SU-DHL-6 (cell line): ENCODE data around the gene PTPN20.

Experiments
- H2AFZ ChIP-seq: fragments of 200-600 bp; sonication (generic); 2 replicates; pipeline ENCODE4 v1.6.1; 2014; ENCODE audit warnings: low read depth, mild to moderate bottlenecking, moderate library complexity, mixed read lengths, antibody characterized with exemption, low read length; ENCODE audit not compliant: severe bottlenecking
- H3F3A ChIP-seq: fragments of 200-600 bp; shearing (Covaris generic); 2 replicates; pipeline ENCODE4 v1.6.0; 2016; ENCODE audit warnings: antibody characterized with exemption, mild to moderate bottlenecking; ENCODE audit not compliant: insufficient read depth
- H3K27ac ChIP-seq: fragments of 200-600 bp; sonication (generic); 2 replicates; pipeline ENCODE4 v1.5.1; 2016; ENCODE audit warnings: low read depth, mild to moderate bottlenecking, low read length, moderate library complexity, mixed read lengths
- H3K27me3 ChIP-seq: fragments of 200-600 bp; sonication (generic), shearing (Covaris generic); 2 replicates; pipeline ENCODE4 v1.6.0; 2014; ENCODE audit warnings: mild to moderate bottlenecking, low read length
- H3K36me3 ChIP-seq: fragments of 200-600 bp; sonication (generic); 2 replicates; pipeline ENCODE4 v1.6.1; 2014; ENCODE audit warnings: mild to moderate bottlenecking, low read length, mixed read lengths
- H3K4me2 ChIP-seq: fragments of 300-600, 200-600 bp; shearing (Covaris generic), sonication (generic); 2 replicates; pipeline ENCODE4 v1.6.0; 2014; ENCODE audit warnings: low read length, low read depth, mild to moderate bottlenecking; ENCODE audit not compliant: poor library complexity, severe bottlenecking
- H3K4me3 ChIP-seq: fragments of 200-600 bp; sonication (generic); 2 replicates; pipeline ENCODE4 v1.5.1; 2014; ENCODE audit warnings: antibody characterized with exemption, low read length, mild to moderate bottlenecking, mixed read lengths; ENCODE audit not compliant: insufficient read depth, poor library complexity, severe bottlenecking
- H3K79me2 ChIP-seq: fragments of 200-600 bp; sonication (generic); 2 replicates; pipeline ENCODE4 v1.6.1; 2014; ENCODE audit warnings: mild to moderate bottlenecking, low read length, moderate library complexity; ENCODE audit not compliant: insufficient read depth
- H3K9ac ChIP-seq: fragments of 200-600 bp; sonication (generic); 2 replicates; pipeline ENCODE4 v1.7.0; 2014; ENCODE audit warnings: mild to moderate bottlenecking, low read length
- H3K9me2 ChIP-seq: fragments of 200-600 bp; sonication (generic); replicated peaks from 2 replicates; pipeline ENCODE4 v1.6.1; 2014; ENCODE audit warnings: low read length; ENCODE audit not compliant: insufficient read depth
- H3K9me3 ChIP-seq: fragments of 200-600 bp; sonication (generic); 2 replicates; pipeline ENCODE4 v1.6.1; 2014; ENCODE audit warnings: low read length, mixed read lengths; ENCODE audit not compliant: insufficient read depth
- H4K20me1 ChIP-seq: fragments of 200-600 bp; sonication (generic); 2 replicates; pipeline ENCODE4 v1.6.1; 2014; ENCODE audit warnings: low read depth, mild to moderate bottlenecking, antibody characterized with exemption, low read length, moderate library complexity, mixed read lengths
- CTCF ChIP-seq: fragments of 200-600 bp; sonication (generic); IDR thresholded peaks from one replicate; pipeline ENCODE4 v1.5.1; 2017; ENCODE audit warnings: antibody characterized with exemption, mild to moderate bottlenecking, low read length, moderate library complexity; ENCODE audit not compliant: insufficient read depth, poor library complexity, severe bottlenecking
- EZH2phosphoT487 ChIP-seq: fragments of 200-600 bp; sonication (generic), shearing (Covaris generic); conservative IDR thresholded peaks from 2 replicates; pipeline ENCODE4 v1.6.1; 2018; ENCODE audit warnings: mild to moderate bottlenecking, antibody characterized with exemption, low read length, moderate library complexity, mixed read lengths

PTPN20 gene

GRCh38 chr10:47031211-47031900 lies 120.1 kb downstream of the PTPN20 start:
- no peaks in the 10 kb centered on the region for H3K27me3 ChIP-seq
- no peaks in the 10 kb centered on the region for H3F3A ChIP-seq
- no peaks in the 10 kb centered on the region for H3K79me2 ChIP-seq
- H3K9me2 ChIP-seq, result no peaks in the 10 kb centered on the region
- no peak for TF ChIP-seq EZH2phosphoT487
- no peak for TF ChIP-seq CTCF
- no peaks in the 10 kb centered on the region for H3K9me3 ChIP-seq
- H4K20me1 ChIP-seq, result no peaks in the 10 kb centered on the region
- no peak overlapping the region for H3K4me3 ChIP-seq
- no peak overlapping the region for H2AFZ ChIP-seq
- no peak overlapping the region for H3K27ac ChIP-seq
- H3K9ac ChIP-seq, result no peak overlapping the region
- H3K4me2 ChIP-seq, result no peak overlapping the region
- no peaks in the 10 kb centered on the region for H3K36me3 ChIP-seq

- Histone ChIP-seq H3K9ac (no peak overlapping the region), H3K79me2 (no peaks in the 10 kb centered on the region), H3K4me2 (no peak overlapping the region), H2AFZ (no peak overlapping the region), H3K9me2 (no peaks in the 10 kb centered on the region), H3K27ac (no peak overlapping the region), H3K4me3 (no peak overlapping the region), H4K20me1 (no peaks in the 10 kb centered on the region), H3F3A (no peaks in the 10 kb centered on the region), H3K9me3 (no peaks in the 10 kb centered on the region), H3K36me3 (no peaks in the 10 kb centered on the region), H3K27me3 (no peaks in the 10 kb centered on the region)
- TF ChIP-seq EZH2phosphoT487 (no peak), CTCF (no peak)
Measured at GRCh38 chr10:47031901-47032465, 120.8 kb downstream of the PTPN20 start.

GRCh38 chr10:47033081-47033480 lies 121.9 kb downstream of the PTPN20 start:
- Histone ChIP-seq H3K4me2 (no peak overlapping the region), H3K27me3 (no peaks in the 10 kb centered on the region), H3K4me3 (no peak overlapping the region), H3K79me2 (no peaks in the 10 kb centered on the region), H3K36me3 (no peaks in the 10 kb centered on the region), H2AFZ (no peak overlapping the region), H3K9ac (no peak overlapping the region), H3K9me2 (no peaks in the 10 kb centered on the region), H3K27ac (no peak overlapping the region), H3F3A (no peaks in the 10 kb centered on the region), H4K20me1 (no peaks in the 10 kb centered on the region), H3K9me3 (no peaks in the 10 kb centered on the region)
- TF ChIP-seq EZH2phosphoT487 (no peak), CTCF (no peak)
